Fibroblast of villous mesenchyme (primary cell): ENCODE results near the gene MED13L. TPM values are rescaled to one million over a fixed set of nuclear protein-coding genes. Genes with fewer than 3 reads are reported as not detected.

Experiments
- DNase-seq: peaks from one replicate; pipeline ENCODE4 v3.0.0-alpha.2; 2010; ENCODE audit warnings: low read depth
- H3K4me3 ChIP-seq: 2 replicates; pipeline ENCODE4 v1.5.1; 2011; ENCODE audit warnings: low read depth, mild to moderate bottlenecking, low read length
- total RNA-seq: library from RNA; depleted of rRNA; stranded (reverse); fragments of >200 nt; gene quantifications from 2 replicates; pipeline ENCODE4 v1.2.3, GENCODE V29; 2012
- TF ChIP-seq, protein P1 (sequence below): IDR thresholded peaks from 2 replicates; pipeline ENCODE4 v1.5.1; 2012; ENCODE audit warnings: low read depth, mild to moderate bottlenecking, low read length; ENCODE audit not compliant: insufficient read depth

The MED13L gene
- total RNA-seq, 1 donor: 189 TPM

DNA sequence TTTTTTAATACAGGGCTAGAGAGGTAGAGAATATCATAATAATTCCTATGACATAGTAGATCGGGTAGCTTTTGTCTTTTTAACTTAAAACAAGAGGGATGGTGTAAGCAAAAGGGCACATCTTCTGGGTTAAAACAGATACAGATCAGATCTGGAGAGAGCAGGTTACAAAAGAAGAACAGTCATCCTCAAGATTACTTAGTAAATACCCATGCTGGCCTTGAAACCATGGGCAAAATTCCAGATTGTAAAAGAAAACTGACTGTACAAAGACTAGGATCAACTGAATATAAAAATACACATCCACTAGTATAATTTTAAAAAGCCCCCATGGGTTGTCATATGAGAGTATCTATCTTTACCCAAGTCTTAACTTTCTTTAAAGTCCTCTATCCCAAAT lies 76.7 kb downstream of the MED13L start:
- DNase-seq: peak; percentile 51
- no peak overlapping the region for H3K4me3 ChIP-seq
- TF ChIP-seq, protein P1, sequence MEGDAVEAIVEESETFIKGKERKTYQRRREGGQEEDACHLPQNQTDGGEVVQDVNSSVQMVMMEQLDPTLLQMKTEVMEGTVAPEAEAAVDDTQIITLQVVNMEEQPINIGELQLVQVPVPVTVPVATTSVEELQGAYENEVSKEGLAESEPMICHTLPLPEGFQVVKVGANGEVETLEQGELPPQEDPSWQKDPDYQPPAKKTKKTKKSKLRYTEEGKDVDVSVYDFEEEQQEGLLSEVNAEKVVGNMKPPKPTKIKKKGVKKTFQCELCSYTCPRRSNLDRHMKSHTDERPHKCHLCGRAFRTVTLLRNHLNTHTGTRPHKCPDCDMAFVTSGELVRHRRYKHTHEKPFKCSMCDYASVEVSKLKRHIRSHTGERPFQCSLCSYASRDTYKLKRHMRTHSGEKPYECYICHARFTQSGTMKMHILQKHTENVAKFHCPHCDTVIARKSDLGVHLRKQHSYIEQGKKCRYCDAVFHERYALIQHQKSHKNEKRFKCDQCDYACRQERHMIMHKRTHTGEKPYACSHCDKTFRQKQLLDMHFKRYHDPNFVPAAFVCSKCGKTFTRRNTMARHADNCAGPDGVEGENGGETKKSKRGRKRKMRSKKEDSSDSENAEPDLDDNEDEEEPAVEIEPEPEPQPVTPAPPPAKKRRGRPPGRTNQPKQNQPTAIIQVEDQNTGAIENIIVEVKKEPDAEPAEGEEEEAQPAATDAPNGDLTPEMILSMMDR: no peak

DNA sequence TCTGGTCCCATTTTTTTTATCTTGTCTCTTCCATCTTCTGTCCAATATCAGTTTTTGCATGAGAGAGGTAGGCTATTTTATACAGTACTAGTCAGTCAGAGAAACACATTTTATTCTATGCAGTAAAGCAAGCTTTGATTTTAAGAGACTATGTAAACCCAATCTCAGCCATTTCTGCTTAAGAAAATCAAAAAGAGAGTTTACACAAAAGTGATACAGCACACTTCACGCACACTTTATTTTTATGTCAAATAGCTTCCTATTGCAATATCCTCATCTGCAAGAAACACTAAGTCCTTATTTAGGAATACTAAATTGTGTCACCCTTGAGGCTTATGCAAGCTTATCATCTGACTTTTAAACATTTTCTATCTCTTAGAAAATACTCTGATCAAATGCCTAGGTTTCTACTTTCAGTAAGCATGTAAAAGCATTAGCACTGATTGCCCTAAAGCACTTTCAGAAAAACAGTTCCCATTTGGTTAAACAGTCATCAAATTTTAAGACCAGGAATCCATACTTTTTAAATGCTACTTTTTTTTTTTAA lies 78.3 kb downstream of the MED13L start:
- TF ChIP-seq, protein P1: no peak
- no peak for DNase-seq
- no peak overlapping the region for H3K4me3 ChIP-seq

DNA sequence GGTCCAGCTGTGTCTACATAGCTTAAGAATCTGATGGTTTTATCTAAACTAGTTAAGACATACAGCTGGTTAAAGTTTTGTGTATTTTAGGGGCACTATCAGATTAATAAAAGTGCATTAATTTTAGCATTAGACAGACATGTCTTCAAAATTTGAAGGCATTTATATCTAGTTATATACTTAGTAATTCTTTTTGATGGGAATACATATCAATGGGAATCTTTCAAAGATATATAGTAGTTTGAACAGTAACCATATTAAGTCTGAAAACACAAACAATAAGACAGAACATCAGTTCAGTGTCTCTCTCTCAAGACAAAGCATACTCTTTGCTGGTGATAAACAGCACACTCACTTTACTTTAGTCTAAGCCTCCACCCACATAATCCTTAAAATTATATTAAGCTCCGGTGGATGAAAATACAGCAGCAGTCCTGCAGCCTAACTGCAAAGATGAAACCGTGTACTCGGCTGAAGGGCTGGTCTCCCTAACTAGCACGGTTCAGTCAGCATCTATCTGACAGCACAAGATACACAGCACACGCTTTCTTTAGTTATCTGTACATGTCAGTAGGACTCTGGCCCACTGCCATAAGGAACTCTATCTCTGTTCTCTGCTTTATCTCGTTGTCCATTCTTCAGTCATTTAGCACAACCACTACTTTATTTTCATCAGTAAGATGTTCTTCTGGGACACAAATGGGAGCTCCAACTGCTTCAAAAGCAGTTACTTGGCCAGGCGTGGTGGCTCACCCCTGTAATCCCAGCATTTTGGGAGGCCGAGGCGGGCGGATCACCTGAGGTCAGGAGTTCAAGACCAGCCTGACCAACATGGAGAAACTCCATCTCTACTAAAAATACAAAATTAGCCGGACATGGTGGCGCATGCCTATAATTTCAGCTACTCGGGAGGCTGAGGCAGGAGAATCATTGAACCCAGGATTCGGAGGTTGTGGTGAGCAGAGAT lies 80.5 kb downstream of the MED13L start:
- DNase-seq: peak; percentile 54
- TF ChIP-seq, protein P1: no peak
- H3K4me3 ChIP-seq: no peak overlapping the region

DNA sequence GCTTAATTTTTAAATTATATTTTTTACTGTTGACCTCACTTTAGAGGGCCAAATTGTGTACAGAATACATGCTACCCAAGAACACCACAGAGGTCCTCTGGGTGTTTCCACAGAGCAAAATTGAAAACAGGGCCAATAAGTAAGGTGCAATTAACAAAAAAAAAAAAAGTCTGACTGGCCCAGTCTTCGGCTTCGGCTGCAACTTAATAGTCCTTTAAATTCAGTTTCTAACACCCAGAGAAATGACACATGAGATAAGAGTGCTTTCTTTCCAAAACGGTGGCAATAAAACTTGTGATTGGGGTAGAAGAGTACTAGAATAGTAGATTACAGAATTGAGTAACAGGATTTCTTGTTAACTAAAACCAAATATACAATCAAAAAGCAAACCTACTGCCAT lies 81.3 kb downstream of the MED13L start:
- TF ChIP-seq, protein P1: no peak
- DNase-seq: no peak
- no peak overlapping the region for H3K4me3 ChIP-seq

DNA sequence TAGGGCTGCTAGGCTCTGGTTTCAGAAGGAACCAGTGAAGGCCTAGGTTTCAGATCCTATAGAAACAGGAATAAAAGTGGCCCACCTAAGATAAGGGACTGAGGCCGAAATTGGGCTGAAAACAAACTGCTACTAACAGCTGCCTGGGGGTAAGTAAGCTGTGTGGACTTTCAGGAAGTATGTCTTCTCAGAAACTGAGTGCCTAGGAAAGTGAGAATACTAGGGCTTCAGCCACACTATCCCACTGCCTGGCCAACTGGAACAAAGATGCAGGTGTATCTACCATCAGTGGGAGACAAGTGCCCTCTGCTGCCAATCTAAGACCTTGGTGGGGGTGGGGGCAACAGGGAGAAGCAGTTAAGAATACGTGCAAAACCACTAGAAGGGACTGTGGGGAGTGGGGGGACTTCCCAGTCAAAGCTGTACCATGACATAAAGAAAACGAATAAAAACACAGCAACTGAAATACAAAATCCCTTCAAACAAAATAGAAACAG lies 82.5 kb downstream of the MED13L start:
- H3K4me3 ChIP-seq: no peak overlapping the region
- TF ChIP-seq, protein P1: no peak
- DNase-seq: no peak

DNA sequence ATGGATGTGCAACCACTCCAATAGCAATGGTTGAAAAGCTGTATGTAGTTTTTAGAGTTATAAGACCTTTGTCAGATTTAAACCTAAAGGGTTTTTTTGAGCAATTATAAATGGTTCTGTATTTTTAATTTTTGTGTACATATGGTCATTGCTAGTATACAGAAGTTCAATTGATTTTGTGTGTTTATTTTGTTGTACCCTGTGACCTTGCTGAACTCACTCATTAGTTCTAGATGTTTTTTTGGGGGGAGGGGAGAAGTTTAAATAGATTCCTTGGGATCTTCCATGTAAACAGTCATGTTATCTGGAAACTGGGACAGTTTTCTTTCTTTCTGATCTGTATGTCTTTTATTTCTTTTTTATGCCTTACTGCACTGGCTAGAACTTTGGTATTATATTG lies 87.8 kb downstream of the MED13L start:
- DNase-seq: no peak
- TF ChIP-seq, protein P1: no peak
- H3K4me3 ChIP-seq: no peak overlapping the region
